ENCODE data around the gene MCCC1. TPM values are rescaled to one million over a fixed set of nuclear protein-coding genes. Genes with fewer than 3 reads are reported as not detected.

Gene MCCC1
- total and polyA plus RNA-seq, 2 of the 4 experiments (the other 2 are of a cell fraction) = 14.2 to 17.9 TPM

- no peaks in the 10 kb centered on the region for H4K20me1 ChIP-seq (ENCODE audit: insufficient read depth, low read length)
- in situ Hi-C loops (cut with MboI; ENCODE audit: low sequenced_read_pairs) (loop anchor here (5.0 kb wide), 1 partner anchor 258 kb away; no protein-coding TSS in a partner anchor), dilution Hi-C loops (cut with HindIII; ENCODE audit: low sequenced_read_pairs, unreplicated experiment) (no loop called here), intact Hi-C loops (cut with micrococcal nuclease) (loop anchor here (10.0 kb wide), 1 partner anchor 756 kb away; the partner anchor contains the start of gene PARL)
- H2BK20ac ChIP-seq (ENCODE audit: low read depth, low read length) = no peak overlapping the region
- H2AK5ac ChIP-seq (ENCODE audit: low read depth, low read length) = no peak overlapping the region
- BruUV-seq (replicated peaks) = no TSS peak
- H3K4me3 ChIP-seq (ENCODE audit: insufficient read depth, low read depth, low read length) = no peak overlapping the region
- H3K9me1 ChIP-seq (ENCODE audit: insufficient read depth, low read length) = no peaks in the 10 kb centered on the region
- H3K23ac ChIP-seq (ENCODE audit: low read depth, low read length) = no peak overlapping the region
- no peak overlapping the region for H2AK9ac ChIP-seq (replicated peaks; ENCODE audit: low read depth, low read length, poor library complexity)
- H3K27ac ChIP-seq (ENCODE audit: insufficient read depth, low read length) = no peak overlapping the region
- no peak overlapping the region for H4K91ac ChIP-seq (ENCODE audit: insufficient read depth, low read depth, low read length)
- H3K4me2 ChIP-seq (ENCODE audit: low read depth, low read length) = no peak overlapping the region
- ATAC-seq (ENCODE audit: low read depth) (no peak), DNase-seq (no peak)
- no peak overlapping the region for H2BK15ac ChIP-seq (ENCODE audit: low read depth, low read length)
- peaks cover 3% of the 10 kb centered on the region; the same call in 1 of the 2 replicates for H3K27me3 ChIP-seq (ENCODE audit: control insufficient read depth, insufficient read depth, low read length)
- H2AFZ ChIP-seq (replicated peaks; ENCODE audit: low read length, poor library complexity) = no peak overlapping the region
- no peak overlapping the region for H3K9ac ChIP-seq (ENCODE audit: low read depth, low read length)
- no peaks in the 10 kb centered on the region for H3K36me3 ChIP-seq (ENCODE audit: control insufficient read depth, insufficient read depth, low read length)
- TF ChIP-seq CTCF (conservative IDR thresholded peaks at IDR 0.05; ENCODE audit: low read depth, low read length) (no peak), NFE2L2 (IDR thresholded peaks at IDR 0.05; ENCODE audit: low read depth, low read length) (no peak), CEBPB (IDR thresholded peaks at IDR 0.05; ENCODE audit: low read depth, low read length) (no peak), RFX5 (IDR thresholded peaks at IDR 0.05; ENCODE audit: low read depth, low read length) (no peak), SMC3 (IDR thresholded peaks at IDR 0.05; ENCODE audit: low read depth, low read length) (no peak), BHLHE40 (IDR thresholded peaks at IDR 0.05; ENCODE audit: low read depth, low read length) (no peak), MAFK (IDR thresholded peaks at IDR 0.05; ENCODE audit: low read depth, low read length) (no peak), MAZ (IDR thresholded peaks at IDR 0.05; ENCODE audit: borderline replicate concordance, low read depth, low read length) (no peak), POLR2A (IDR thresholded peaks at IDR 0.05; ENCODE audit: low read depth, low read length) (no peak), RAD21 (IDR thresholded peaks at IDR 0.05; ENCODE audit: low read length) (no peak), USF2 (IDR thresholded peaks at IDR 0.05; ENCODE audit: low read depth, low read length) (no peak), CHD1 (IDR thresholded peaks at IDR 0.05; ENCODE audit: low read depth, low read length) (no peak), ELK1 (IDR thresholded peaks at IDR 0.05; ENCODE audit: borderline replicate concordance, low read depth, low read length) (no peak), RCOR1 (IDR thresholded peaks at IDR 0.05; ENCODE audit: insufficient replicate concordance, low read length) (no peak), MXI1 (IDR thresholded peaks at IDR 0.05; ENCODE audit: borderline replicate concordance, low read depth, low read length) (no peak), FOS (IDR thresholded peaks at IDR 0.05; ENCODE audit: low read depth, low read length) (no peak)
- no peak overlapping the region for H4K8ac ChIP-seq (ENCODE audit: low read depth in 2 of 2, low read length in 2 of 2)
- no peak overlapping the region for H3K56ac ChIP-seq (ENCODE audit: extremely low read depth, insufficient read depth, low read length)
- no peak overlapping the region for H4K5ac ChIP-seq (ENCODE audit: low read depth, low read length)
- peaks cover 4% of the 10 kb centered on the region for H3K9me3 ChIP-seq (ENCODE audit: control insufficient read depth, insufficient read depth, low read length)
- no peak overlapping the region for H3K4ac ChIP-seq (ENCODE audit: low read depth, low read length)
- no peak overlapping the region for H2BK120ac ChIP-seq (ENCODE audit: low read depth, low read length)
- no peak overlapping the region for H3K18ac ChIP-seq (ENCODE audit: low read depth, low read length)
- no peak overlapping the region for H2BK5ac ChIP-seq (ENCODE audit: low read depth, low read length, poor library complexity, severe bottlenecking)
- H3K4me1 ChIP-seq (ENCODE audit: control insufficient read depth, insufficient read depth, low read length) = peaks cover 5% of the 10 kb centered on the region
- H3K14ac ChIP-seq (replicated peaks; ENCODE audit: low read depth, low read length) = no peak overlapping the region
- POLR2A ChIA-PET (ENCODE audit: unreplicated experiment) = no interaction called here
- WGBS, 2 experiments (ENCODE audit: extremely low coverage in 2 of 2, insufficient read length in 1 of 2) = no CpG with 5 or more reads among the region's 1 CpG
- H3K79me1 ChIP-seq (ENCODE audit: low read depth in 1 of 2, low read length in 2 of 2) = no peaks in the 10 kb centered on the region
- CTCF ChIA-PET = interaction anchor here (1.0 kb wide), 1 partner anchor 253 kb away, joined by 4 read pairs; no protein-coding TSS in a partner anchor
These were observed 29.9 kb upstream of the MCCC1 start for GRCh38 chr3:183129243-183129642.
